Posterior vena cava (tissue), 2 donors: ENCODE data around the gene HTR7. TPM values are rescaled to one million over a fixed set of nuclear protein-coding genes. Genes with fewer than 3 reads are reported as not detected.

ENCODE experiments used
- DNase-seq: peaks from one replicate; pipeline ENCODE4 v3.0.0-alpha.2; 2020; ENCODE audit warnings: low spot score
- intact Hi-C, 2 donors: fragments of 100-400 bp; cut with DNase I; formaldehyde crosslinking; loops; one replicate each; pipeline versions ENCODE4 v1.14.1 to v1.14.2; 2022 to 2023
- total RNA-seq, 2 donors: library from RNA; stranded (reverse); fragmentation: NEBNext Ultra II Directional; extraction: Animal tissue kit (Norgen Biotek cat#: 25700); gene quantifications; one replicate each; pipeline ENCODE4 v1.2.1, GENCODE V29; 2021
- donor health status: DM: yes; HTN: yes; CAD: no.
- donor health status: DM: yes; HTN: yes; CAD: no.

The HTR7 gene
- total RNA-seq, 2 donors from 2014 or later: 0.83 to 1.0 TPM

DNA sequence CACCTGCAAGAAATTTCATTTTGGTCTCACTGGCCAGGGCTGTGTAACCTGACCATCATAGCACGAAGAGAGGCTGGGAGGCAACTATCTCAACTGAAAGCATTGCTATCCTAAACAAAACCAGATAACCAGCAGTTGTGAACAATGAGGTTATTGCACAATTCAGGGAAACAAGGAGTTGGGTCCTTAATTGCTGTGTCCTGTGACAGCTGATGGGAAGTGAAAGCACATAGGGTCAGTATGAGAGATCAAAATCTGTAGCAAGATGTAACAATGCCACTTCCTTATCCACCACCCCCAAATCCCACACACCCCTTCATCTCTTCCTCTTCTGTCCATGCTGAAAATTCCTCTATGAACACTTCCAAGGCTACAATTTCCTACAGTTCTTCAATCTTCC lies 80.2 kb downstream of the HTR7 start:
- intact Hi-C loops: no loop called here
- no peak for DNase-seq

DNA sequence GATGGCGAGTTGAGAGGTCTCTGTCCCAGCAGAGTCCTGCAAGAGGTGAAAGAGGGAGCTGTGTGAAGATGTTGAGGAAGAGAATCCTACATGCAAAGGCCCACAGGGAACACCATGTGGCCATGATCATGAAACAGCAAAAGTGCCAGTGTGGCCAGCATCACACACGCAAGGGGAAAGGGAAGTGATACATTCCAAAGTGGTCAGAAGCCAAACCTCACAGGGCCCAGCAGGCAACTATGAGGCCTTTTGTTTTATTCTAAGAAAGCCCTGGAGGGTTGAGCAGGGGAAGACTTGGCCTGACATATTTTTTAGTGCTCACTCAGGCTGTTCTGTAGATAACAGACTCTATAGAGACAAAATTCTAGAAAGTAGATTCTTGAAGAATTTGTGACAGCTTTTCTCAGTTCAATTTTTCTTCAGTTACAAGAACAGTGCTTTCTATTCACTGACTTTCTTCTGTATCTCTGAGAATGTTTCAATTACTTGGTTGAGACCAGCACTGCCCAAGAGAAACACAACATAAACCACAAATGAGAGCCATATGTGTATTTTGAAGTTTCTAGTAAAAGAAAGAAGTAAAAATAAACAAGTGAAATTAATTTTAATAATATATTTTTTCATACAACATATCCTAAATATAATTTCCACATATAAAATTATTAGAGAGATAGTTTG lies 82.3 kb downstream of the HTR7 start:
- intact Hi-C loops: no loop called here
- DNase-seq: no peak

DNA sequence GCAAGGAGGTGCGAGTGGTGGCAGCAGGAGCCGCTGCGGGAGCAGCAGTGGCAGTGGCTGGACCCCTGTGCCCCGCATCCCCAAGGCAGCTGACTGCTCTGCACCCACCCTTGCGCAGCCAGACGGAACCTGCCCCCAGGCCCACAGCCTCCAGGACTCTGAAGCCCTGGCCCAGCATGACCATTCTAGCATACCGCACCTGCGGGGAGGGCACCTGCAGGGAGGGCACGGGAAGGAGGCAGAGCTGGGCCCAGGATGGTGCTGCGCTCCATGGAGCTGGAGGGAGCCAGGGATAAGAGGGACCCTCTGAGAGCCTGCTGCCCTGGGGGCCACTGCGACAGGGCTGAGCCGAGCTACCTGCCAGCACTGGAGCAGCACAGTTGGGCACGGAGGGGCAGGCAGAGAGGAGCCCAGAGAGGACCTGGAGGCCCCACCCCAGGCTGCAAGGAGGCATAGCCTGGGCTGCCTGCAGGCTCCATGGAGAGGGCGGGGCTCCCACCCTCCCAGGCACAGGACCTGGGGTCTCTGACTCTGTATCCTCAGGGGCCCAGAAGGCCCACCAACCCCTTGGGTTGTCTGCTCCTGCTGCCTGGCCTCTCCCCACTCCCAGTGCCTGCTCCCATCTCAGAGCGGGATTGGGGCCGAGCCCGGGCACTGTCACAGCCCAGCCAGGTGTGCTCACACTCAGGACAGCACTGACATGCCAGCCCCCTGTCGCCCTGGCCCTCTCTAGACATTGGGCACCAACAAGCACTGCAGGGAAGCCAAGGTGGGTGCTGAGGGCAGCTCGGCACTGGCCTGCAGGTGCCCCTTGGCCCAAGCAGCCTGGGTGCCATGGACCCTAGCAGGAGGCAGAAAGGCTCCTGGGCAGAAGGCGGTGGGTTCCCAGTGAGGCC lies 87.6 kb downstream of the HTR7 start:
- no peak for DNase-seq
- intact Hi-C loops: no loop called here

DNA sequence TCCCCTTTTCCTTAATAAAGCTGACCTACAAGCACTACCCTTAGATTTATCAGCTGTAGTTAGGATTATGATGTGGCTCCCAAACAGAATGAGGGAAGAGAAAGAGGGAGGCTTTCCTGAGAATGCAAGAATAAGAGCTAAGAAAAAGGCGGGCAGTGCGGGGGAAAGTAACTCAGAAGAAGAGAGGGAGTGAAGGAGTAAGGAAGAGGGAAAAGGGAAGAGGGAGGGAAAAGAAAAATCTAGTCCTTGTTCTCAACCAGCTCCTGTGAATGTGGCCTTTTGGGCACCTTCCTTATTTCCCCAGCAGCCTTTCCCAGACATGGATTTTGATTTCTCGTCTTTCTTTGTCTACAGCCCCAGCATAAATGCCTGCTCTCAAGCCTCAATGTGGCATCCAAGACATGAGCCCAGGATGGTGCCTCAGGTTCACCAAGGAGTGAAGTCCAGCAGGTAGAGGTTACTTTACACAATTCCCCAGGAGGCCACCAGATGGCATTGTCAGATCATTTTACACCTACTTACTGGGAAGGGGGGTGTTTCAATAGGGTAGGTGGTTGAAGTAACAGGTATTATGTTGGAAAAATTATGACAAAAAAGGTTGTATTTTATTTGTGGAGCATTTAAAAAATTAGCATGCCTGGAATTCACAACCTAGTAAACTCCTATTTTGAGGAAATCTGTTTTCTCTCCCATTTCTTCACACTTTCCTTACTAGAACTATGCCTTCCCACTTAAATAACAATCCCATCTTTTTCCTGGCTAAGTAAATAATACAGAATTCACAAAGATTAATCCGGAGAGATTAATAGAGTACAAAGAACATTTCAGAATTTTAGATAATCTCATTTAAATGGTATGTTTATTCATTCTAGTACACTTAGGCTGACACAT lies 106.5 kb downstream of the HTR7 start:
- intact Hi-C loops: no loop called here
- no peak for DNase-seq

DNA sequence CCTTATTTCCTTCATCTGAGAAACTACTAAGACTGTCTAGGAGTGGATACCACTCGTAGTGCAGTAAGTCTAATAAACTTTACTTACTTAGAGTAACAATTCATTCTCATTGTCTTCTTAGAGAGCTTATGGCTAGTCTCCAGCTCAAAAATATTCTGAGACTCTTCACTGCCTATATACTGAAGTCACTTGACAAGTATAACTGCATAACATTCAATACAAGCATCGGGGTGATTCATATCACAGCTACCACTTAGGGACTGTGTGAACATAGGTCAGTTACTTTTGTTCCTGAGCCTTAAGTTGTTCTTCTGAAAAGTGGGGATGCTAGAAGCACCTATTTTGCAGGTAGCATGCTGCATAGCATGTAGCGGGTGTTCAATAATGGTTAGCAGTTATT lies 111.0 kb downstream of the HTR7 start:
- intact Hi-C loops: no loop called here
- DNase-seq: no peak

DNA sequence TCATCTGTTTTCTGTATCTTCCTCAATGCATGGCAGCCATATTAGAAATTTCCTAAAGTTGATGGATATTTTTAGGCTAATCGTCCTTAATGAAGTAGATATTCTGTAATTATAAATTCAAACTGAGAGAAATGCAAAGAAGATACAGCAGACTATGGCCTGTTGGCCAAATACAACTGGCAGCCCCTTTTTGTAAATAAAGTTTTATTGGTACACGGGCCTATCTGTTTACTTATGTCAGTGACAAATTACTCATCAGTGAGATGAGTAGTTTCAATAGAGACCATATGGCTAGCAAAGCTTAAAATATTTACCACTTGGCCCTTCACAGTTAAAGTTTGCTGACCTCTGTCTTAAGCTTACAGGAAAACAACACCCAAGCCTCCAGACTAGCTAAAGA lies 112.3 kb downstream of the HTR7 start:
- intact Hi-C loops: no loop called here
- DNase-seq: no peak

DNA sequence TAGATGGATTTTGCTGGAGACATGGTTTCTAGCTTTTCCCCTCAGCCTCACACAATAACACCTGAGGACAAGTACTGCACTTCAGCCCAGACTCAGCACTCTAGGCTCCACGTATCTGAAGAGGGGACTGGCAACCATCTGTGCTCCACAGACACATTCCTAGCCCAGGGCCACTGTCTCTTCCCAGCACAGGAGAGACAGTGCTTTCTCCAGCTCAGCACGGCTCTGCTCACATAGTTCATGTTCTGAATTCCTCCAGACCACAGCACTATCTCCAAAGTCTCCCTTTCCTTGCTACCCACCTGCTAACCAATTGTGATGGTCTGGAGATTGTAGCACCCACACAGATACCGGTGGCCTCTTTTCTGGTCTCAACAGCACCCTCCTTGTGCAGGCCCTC lies 114.5 kb downstream of the HTR7 start:
- intact Hi-C loops: no loop called here
- DNase-seq: no peak

DNA sequence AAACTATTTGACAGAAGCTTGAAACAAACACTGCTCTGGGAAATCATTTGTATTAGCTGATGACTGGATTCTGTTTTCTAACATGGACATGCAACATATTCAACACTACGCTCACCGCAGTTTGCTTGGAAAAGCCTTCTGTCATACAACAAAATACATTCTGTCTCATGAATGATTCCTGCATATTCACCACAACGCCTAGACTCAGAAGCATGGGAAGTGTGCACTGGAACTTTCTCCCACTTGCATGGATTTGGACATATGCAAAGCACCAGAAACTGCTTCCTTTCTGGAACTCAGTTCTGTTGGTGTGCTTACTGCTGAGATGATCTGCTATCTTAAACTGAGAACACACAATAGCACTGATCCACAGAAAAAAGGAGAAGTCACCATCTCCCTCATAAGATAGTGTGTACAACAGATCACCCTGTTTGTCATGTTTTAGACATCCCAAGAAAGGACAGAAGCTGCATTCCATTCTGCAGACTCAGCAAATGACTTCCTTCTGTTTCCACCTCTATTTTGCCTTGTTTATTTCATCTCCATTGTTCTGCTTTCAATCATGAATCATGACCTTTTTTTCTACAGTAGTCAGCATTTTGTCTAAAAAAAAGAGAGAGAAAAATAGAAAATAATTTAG lies 115.8 kb downstream of the HTR7 start:
- intact Hi-C loops: no loop called here
- no peak for DNase-seq

DNA sequence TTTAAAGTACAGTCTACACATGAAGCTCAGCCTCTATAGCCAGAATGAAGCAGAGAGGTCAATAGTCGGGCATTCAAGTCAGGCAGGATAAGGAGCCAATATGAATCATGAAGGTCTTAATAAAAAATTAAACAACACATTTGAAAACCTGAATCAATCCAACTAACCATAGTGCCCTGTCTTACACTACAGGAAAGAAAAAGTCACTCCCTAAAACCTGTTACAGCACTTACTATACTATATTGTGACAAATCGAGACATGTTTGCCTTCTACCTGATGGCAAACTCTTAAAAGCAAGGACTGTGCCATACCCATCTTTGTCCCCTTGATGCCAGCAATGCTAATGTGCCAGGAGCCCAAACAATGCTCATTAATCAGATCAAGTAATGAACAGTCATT lies 117.6 kb downstream of the HTR7 start:
- intact Hi-C loops: no loop called here
- DNase-seq: no peak

DNA sequence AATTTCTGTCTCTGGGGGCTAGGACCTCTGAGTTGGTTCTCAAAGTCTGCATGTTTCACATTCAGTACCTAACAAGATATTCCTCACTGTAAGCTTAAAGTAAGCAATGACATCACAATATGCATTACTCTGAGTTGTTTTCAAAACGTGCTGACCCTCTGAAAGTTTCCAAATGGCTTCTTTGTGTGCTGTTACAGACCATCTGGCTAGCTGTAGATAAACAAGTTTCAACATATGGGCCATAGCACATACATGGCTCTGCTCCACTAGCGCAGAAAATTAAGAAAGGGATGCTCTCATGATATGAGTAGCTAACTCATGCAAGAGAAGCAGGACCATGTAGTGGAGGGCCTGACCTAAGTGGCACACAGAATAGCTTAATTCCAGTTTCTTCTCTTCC lies 119.0 kb downstream of the HTR7 start:
- intact Hi-C loops: no loop called here
- DNase-seq: no peak

DNA sequence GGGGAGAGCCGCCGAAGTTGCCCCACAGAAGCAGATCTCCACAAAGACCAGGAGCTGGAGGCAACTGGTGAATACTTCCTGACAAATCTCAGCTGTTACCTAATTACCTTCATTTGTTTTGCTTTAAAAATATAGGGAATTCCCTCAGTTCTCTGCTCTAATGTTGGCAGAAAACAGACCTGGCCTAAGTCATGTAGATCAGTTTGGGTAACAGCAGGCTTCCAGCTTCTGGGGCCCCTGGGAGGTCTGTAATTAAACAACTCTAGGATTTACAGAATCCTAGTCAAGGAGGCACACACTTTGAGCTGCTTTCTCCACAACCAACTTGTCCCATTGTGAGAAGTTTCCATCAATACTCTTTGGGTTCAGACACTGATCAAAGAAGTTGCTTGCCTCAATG lies 123.4 kb downstream of the HTR7 start:
- no peak for DNase-seq
- intact Hi-C loops: no loop called here

DNA sequence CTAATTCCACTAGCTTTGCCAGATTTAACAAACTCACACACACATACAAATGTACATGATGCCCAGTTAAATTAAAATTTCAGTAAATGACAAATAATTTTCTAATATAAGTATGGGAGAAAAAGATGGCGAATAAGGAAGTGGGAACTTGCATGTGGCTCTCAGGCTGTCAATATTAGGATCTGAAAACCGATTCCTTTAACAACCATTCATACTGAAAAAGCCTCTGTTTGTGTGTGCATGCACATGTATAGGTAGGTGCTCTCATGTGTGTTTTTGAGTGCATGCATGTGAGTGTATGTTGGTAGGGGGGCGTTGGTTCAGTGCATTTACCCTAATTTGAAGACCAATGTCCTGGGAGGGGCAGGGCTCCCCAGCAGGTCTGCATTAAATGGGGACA lies 125.3 kb downstream of the HTR7 start:
- DNase-seq: no peak
- intact Hi-C loops: no loop called here

DNA sequence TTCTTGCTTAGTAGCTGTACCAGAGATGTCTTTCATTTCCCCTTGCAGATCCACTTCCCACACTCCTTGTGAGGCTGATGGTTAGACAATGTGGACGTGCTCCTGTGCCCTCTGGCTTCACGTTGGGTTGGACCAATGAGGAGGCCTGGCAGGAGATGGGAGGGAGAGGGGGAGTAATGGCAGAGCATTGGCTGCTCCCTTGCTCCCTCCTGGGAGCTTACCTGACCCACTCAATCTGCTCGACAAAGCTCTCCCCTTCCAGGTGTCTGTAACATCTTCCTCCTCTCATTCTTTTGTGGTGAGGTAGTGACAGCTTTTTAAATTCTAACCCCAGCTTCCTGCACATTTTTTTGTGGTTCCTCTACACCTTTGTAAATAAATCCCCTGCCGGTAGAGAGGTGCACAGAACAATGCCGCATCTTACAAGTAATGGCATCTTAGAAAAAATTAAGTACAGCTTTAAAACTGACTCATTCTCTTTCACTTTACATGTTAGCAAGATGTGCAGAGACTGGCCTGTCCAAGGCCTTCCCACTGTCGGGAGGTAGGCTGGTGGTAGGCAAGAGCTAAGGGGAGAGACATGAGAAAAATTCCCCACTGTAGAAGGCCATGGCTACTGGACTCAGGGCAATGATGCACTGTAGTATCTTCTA lies 134.3 kb downstream of the HTR7 start:
- no peak for DNase-seq
- intact Hi-C loops: no loop called here

DNA sequence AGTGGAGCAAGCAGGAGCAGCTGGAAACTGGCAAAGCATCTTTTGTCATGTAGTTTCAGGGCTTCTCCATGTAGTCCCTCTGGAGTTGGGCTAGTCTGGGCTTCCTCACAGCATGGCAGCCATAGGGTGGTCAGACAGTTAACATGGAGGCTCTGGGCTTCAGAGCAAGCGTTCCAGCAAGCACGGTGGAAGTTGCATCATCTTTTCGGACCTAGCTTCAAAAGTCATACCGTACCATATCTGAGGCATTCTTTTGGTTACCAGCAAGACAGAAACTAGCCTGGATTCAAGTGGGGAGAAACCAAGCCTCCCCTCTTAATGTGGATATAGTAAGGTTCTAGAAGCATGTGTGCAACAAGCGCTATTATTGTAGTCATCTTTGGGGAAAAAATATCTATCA lies 135.0 kb downstream of the HTR7 start:
- no peak for DNase-seq
- intact Hi-C loops: no loop called here

DNA sequence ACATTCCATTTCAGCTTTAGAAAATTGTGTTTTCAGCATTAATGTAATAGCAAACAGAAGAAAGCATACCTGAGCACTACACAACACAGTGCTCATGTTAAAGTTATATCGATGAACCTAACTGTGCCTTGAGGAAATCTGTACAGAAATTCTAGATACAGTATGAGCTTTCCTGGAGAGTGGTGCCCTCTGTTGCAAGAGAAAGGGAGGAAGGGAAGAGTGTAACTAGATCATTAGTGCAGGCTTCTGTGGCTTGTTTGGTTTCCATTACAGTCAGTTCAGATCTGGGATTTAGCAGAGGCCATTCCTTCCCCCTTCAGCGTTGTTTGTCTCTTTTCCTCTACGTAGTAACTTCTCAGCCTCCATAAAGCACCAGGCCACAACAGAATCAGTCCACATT lies 139.7 kb downstream of the HTR7 start:
- no peak for DNase-seq
- intact Hi-C loops: no loop called here

DNA sequence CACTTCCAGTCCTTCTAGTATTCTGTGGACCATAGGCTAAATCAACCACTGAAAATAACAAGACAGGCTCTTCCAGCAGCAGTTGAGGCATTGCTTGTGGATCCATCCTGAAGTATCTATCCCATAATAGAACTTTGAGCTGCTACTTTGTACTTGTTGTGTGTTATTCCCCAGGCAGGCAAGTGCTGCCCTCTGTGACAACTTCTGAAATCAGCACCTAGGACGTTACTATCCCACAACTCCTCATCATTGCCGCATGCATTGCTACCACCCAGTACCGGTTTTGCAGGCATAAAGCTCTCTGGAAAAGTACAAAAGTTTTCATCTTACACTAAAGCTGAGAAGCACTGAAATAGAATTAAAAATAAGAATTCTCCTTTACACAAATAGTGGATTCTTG lies 145.3 kb downstream of the HTR7 start:
- intact Hi-C loops: no loop called here
- DNase-seq: no peak

DNA sequence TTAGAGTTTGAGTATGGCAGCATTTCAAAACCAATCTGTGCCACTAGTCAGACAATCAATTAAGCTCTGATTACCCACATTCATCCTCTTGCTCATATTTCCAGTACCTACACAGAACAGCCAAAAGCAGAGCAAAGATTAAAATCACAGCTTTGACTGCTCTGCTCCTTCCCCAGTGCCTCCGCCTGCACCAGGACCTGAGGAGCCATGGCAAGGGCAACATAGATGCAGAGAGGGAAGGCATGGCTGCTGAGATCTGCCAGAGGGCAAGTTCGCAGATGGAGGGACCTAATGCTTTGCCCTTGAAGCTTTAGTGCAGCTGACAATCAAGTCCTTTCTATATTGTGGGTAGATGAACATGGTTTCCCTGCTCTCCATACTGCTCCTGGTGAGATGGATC lies 148.1 kb downstream of the HTR7 start:
- no peak for DNase-seq
- intact Hi-C loops: no loop called here

DNA sequence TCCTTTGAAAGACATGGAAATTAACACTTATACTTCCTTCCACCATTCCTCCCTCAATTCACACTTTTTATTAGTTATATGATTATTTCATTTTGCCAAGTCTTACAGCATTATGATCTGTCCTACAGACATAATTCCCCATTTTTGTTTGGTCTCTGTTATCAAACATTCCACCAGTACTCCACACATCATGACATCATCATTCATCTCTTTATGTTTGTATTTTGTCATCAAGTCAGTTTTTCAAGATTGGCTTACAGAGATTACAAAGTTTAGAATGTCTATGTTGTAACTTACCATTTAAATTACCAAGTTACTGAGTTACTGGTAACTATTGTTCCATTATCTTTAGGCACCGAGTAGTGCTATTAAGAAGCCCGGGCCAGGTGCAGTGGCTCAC lies 150.2 kb downstream of the HTR7 start:
- DNase-seq: no peak
- intact Hi-C loops: no loop called here

DNA sequence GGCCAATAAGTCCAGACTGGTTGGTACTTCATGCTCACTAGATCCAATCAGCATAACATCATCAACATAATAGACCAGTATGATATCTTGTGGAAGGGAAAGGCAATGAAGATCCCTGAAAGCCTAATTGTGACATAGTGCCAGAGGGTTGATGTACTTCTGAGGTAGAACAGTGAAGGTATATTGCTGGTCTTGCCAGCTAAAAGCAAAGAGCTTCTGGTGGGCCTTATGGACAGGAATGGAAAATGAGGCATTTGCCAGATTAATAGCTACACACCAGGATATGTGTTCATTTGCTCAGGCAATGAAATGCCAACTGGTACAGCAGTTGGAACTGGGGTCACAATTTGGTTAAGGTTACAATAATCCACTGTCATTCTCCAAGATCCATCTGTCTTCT lies 156.4 kb downstream of the HTR7 start:
- no peak for DNase-seq
- intact Hi-C loops: no loop called here
